Middle frontal gyrus (tissue), 1 donor: Measurements from ENCODE around the gene MEGF8.

ENCODE experiments used
- DNase-seq: peaks from one replicate; pipeline ENCODE4 v3.0.0-alpha.2; 2015; ENCODE audit warnings: low spot score; ENCODE audit errors: extremely low spot score

Gene MEGF8

GRCh38 chr19:42325308-42325895 lies at the start of gene MEGF8:
TSS of gene MEGF8 (plus strand) at chr19:42325635. CDS start at chr19:42326244, 609 bp downstream.
- peak; percentile 97 for DNase-seq

GRCh38 chr19:42276284-42276683 lies 49.2 kb upstream of the MEGF8 start:
- no peak for DNase-seq

- no peak for DNase-seq
Observed at GRCh38 chr19:42276821-42277220, 48.6 kb upstream of the MEGF8 start.

GRCh38 chr19:42277821-42278451 lies 47.5 kb upstream of the MEGF8 start:
- DNase-seq = no peak

- DNase-seq = no peak
Observed at GRCh38 chr19:42278452-42279154, 46.8 kb upstream of the MEGF8 start.

GRCh38 chr19:42279155-42279901 lies 46.1 kb upstream of the MEGF8 start:
- DNase-seq = no peak

- DNase-seq = peak; percentile 91
Observed at GRCh38 chr19:42279902-42280814, 45.3 kb upstream of the MEGF8 start.

GRCh38 chr19:42280815-42281145 lies 44.7 kb upstream of the MEGF8 start:
- DNase-seq = no peak

- no peak for DNase-seq
Observed at GRCh38 chr19:42281146-42281826, 44.1 kb upstream of the MEGF8 start.

GRCh38 chr19:42281827-42282762 lies 43.3 kb upstream of the MEGF8 start:
- no peak for DNase-seq

GRCh38 chr19:42282819-42283187 lies 42.6 kb upstream of the MEGF8 start:
- no peak for DNase-seq

- DNase-seq = peak; percentile 90
Observed at GRCh38 chr19:42283188-42284065, 42.0 kb upstream of the MEGF8 start.

GRCh38 chr19:42284066-42284501 lies 41.4 kb upstream of the MEGF8 start:
- no peak for DNase-seq

GRCh38 chr19:42284591-42285341 lies 40.7 kb upstream of the MEGF8 start:
- DNase-seq = no peak

- no peak for DNase-seq
Observed at GRCh38 chr19:42285541-42285941, 39.9 kb upstream of the MEGF8 start.

GRCh38 chr19:42285988-42286348 lies 39.5 kb upstream of the MEGF8 start:
- DNase-seq = no peak

- no peak for DNase-seq
Observed at GRCh38 chr19:42286349-42287016, 39.0 kb upstream of the MEGF8 start.
